ENCODE results near the gene LRRC38. TPM values are rescaled to one million over a fixed set of nuclear protein-coding genes. Genes with fewer than 3 reads are reported as not detected.

The LRRC38 gene
- total RNA-seq, 2 donors from 2014 or later = not detected

DNA sequence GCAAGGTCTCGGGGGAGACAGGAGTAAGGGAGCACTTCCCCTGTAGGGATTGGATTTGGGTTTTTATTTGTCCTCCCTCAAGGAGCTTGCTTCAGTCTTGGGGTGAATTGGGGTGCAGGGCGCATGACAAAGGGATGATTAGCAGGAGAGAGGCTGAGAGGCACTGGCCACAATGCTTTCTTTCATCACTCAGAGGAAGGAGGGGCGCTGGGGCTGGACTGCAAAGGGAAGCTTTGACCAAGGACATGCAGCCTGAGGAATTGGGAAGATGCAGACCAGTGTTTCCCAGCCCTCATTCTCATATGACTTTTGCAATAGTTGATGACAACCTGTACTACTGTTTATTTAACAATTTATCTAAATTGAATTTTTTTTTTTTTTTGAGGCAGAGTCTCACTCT is 35.7 kb upstream of the LRRC38 start:
- H3K27ac ChIP-seq = no peak overlapping the region
- H3K27me3 ChIP-seq (replicated peaks; ENCODE audit: insufficient read depth) = no peaks in the 10 kb centered on the region
- TF ChIP-seq, protein P1, sequence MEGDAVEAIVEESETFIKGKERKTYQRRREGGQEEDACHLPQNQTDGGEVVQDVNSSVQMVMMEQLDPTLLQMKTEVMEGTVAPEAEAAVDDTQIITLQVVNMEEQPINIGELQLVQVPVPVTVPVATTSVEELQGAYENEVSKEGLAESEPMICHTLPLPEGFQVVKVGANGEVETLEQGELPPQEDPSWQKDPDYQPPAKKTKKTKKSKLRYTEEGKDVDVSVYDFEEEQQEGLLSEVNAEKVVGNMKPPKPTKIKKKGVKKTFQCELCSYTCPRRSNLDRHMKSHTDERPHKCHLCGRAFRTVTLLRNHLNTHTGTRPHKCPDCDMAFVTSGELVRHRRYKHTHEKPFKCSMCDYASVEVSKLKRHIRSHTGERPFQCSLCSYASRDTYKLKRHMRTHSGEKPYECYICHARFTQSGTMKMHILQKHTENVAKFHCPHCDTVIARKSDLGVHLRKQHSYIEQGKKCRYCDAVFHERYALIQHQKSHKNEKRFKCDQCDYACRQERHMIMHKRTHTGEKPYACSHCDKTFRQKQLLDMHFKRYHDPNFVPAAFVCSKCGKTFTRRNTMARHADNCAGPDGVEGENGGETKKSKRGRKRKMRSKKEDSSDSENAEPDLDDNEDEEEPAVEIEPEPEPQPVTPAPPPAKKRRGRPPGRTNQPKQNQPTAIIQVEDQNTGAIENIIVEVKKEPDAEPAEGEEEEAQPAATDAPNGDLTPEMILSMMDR (IDR thresholded peaks at IDR 0.05) = no peak
- H3K9me3 ChIP-seq = no peaks in the 10 kb centered on the region
- H3K4me1 ChIP-seq (ENCODE audit: control insufficient read depth in 1 of 2, low read depth in 2 of 2) = no peaks in the 10 kb centered on the region
- no peak for DNase-seq (ENCODE audit: low spot score)
- no peak overlapping the region for H3K4me3 ChIP-seq
- H3K36me3 ChIP-seq = no peaks in the 10 kb centered on the region
- ATAC-seq (ENCODE audit: insufficient number of reproducible peaks, low FRiP score, low read depth) = no peak

DNA sequence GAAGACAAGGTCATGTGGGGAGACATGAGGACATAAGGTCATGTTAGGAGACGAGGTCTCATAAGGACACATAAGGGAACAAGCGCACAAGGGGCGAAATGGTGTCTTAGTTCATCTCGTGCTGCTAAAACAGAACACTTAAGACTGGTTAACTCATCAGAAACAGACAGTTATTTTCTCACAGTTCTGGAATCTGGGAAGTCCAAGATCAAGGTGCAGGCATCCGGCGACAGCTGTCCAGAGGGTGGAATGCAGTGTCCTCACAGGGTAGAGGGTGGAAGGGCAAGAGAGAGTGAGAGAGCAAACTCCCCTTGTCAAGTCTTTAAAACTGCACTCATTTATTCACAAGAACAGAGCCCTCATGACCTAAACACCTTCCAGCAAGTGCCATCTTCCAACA is 35.2 kb upstream of the LRRC38 start:
- Histone ChIP-seq H3K27me3 (replicated peaks; ENCODE audit: insufficient read depth) (no peaks in the 10 kb centered on the region), H3K9me3 (no peaks in the 10 kb centered on the region), H3K4me1 (ENCODE audit: control insufficient read depth in 1 of 2, low read depth in 2 of 2) (no peaks in the 10 kb centered on the region), H3K27ac (no peak overlapping the region), H3K36me3 (no peaks in the 10 kb centered on the region), H3K4me3 (no peak overlapping the region)
- ATAC-seq (ENCODE audit: insufficient number of reproducible peaks, low FRiP score, low read depth) (no peak), DNase-seq (ENCODE audit: low spot score) (no peak)
- TF ChIP-seq, protein P1 (IDR thresholded peaks at IDR 0.05) = no peak

DNA sequence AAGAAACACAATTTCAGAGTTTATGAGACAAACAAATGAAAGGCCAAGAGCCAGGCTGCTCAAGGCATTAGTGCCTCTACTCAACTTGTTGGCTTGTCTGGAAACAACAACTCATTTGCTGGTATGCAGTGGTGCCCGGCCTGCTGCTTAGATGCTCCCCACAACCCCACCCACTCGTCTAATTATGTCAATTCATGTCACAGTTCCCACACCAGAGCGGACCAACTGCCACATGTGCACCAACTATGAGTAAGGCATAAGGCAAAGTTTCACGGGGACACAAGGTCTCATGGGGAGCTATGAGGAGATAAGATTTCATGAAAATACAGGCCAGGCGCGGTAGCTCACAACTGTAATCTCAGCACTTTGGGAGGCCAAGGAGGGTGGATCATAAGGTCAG is 34.5 kb upstream of the LRRC38 start:
- Histone ChIP-seq H3K4me1 (ENCODE audit: control insufficient read depth in 1 of 2, low read depth in 2 of 2) (no peaks in the 10 kb centered on the region), H3K9me3 (no peaks in the 10 kb centered on the region), H3K27me3 (replicated peaks; ENCODE audit: insufficient read depth) (no peaks in the 10 kb centered on the region), H3K36me3 (no peaks in the 10 kb centered on the region), H3K4me3 (no peak overlapping the region), H3K27ac (no peak overlapping the region)
- DNase-seq (ENCODE audit: low spot score) (no peak), ATAC-seq (ENCODE audit: insufficient number of reproducible peaks, low FRiP score, low read depth) (no peak)
- TF ChIP-seq, protein P1 (IDR thresholded peaks at IDR 0.05) = no peak

DNA sequence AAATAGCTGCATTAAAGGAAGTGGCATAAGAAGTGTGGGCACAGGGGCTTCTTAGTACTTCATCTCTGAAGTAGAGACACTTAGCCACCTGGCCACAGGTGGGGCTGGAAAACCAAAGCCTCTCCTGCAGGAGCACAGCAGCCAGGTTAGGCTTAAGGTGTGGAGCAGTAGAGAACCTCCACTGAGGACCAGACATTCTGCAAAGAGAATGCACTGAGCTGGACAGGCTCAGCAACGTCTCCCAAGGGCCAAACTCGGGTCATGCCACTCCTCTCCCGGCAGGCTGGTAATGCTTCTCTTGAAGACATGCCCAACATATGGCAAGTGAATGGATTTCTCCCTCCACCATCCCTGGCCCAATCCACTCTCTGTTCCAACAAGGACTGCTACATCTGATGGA is 33.0 kb upstream of the LRRC38 start:
- Histone ChIP-seq H3K36me3 (no peaks in the 10 kb centered on the region), H3K4me3 (no peak overlapping the region), H3K9me3 (no peaks in the 10 kb centered on the region), H3K27me3 (replicated peaks; ENCODE audit: insufficient read depth) (no peaks in the 10 kb centered on the region), H3K4me1 (ENCODE audit: control insufficient read depth in 1 of 2, low read depth in 2 of 2) (no peaks in the 10 kb centered on the region), H3K27ac (no peak overlapping the region)
- DNase-seq (ENCODE audit: low spot score) (no peak), ATAC-seq (ENCODE audit: insufficient number of reproducible peaks, low FRiP score, low read depth) (no peak)
- TF ChIP-seq, protein P1 (IDR thresholded peaks at IDR 0.05) = no peak

DNA sequence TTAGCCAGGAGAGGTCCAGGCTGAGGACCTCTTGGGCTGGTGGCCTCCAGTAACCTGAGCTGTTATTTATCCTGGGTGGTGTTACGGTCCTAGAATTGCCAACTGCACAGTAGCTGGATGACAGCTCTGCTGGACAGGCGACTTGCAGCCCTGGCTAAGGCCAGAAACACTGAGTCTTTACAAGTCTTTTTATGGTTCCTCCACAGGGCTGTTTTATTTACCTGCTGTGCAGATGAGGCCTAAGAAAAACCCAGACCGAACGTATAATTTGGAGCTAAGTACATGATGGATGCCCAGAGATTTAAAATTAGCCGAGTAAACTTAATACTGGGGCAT is 30.4 kb upstream of the LRRC38 start:
- DNase-seq (ENCODE audit: low spot score) (no peak), ATAC-seq (ENCODE audit: insufficient number of reproducible peaks, low FRiP score, low read depth) (no peak)
- no peaks in the 10 kb centered on the region for H3K4me1 ChIP-seq (ENCODE audit: control insufficient read depth in 1 of 2, low read depth in 2 of 2)
- H3K27me3 ChIP-seq (replicated peaks; ENCODE audit: insufficient read depth) = no peaks in the 10 kb centered on the region
- no peaks in the 10 kb centered on the region for H3K9me3 ChIP-seq
- H3K27ac ChIP-seq = no peak overlapping the region
- no peaks in the 10 kb centered on the region for H3K36me3 ChIP-seq
- peak overlapping the region; percentile 43 for H3K4me3 ChIP-seq
- TF ChIP-seq, protein P1 (IDR thresholded peaks at IDR 0.05) = no peak
